A549 treated with AZD2906 at 1 μM for 4 hours (cell line): ENCODE results near the gene DAZ1. TPM values are rescaled to one million over a fixed set of nuclear protein-coding genes. Genes with fewer than 3 reads are reported as not detected.

Experiments used
- total RNA-seq: library from RNA; stranded (reverse); fragments of 200-300 nt; extraction: Qiagen RNA extraction; gene quantifications from 5 replicates; pipeline ENCODE4 v1.2.3, GENCODE V29; 2022

The DAZ1 gene
- not detected in 5 replicates for total RNA-seq

GRCh38 chrY:23198908-23199307, at the start of gene DAZ1:
TSS of gene DAZ1 (minus strand) at chrY:23199008. CDS start at chrY:23198800, 208 bp downstream.

GRCh38 chrY:23219233-23219632, 20.4 kb upstream of the DAZ1 start, which contains the start of gene DAZ2:
TSS of gene DAZ2 (plus strand) at chrY:23219533. CDS start at chrY:23219741, 208 bp downstream.

Other genes starting within 250 kb of the DAZ1 start
- gene BPY2, start 214.7 kb downstream of the DAZ1 start, total RNA-seq, result not detected in 5 replicates
- gene DAZ2, start 20.5 kb upstream of the DAZ1 start, total RNA-seq, result not detected in 5 replicates